Transverse colon (tissue), 4 donors: ENCODE results near the gene KDM6B. TPM values are rescaled to one million over a fixed set of nuclear protein-coding genes. Genes with fewer than 3 reads are reported as not detected.

ENCODE experiments used
- DNase-seq: peaks from one replicate; pipeline ENCODE4 v3.0.0-alpha.2; 2019
- H3K27ac ChIP-seq, 4 donors: fragments of 200-600 bp; sonication (generic); 2 replicates each; pipeline ENCODE4 v1.5.1; 2016 to 2018; ENCODE audit warnings: inconsistent platforms in 4 of 4
- H3K27me3 ChIP-seq: fragments of 200-600 bp; sonication (generic); 2 replicates; pipeline ENCODE4 v1.5.1; 2017; ENCODE audit warnings: inconsistent platforms
- H3K36me3 ChIP-seq, 4 donors: fragments of 200-600 bp; sonication (generic); 2 replicates each; pipeline ENCODE4 v1.5.1; 2017 to 2019; ENCODE audit warnings: inconsistent platforms in 4 of 4
- H3K4me1 ChIP-seq, 4 donors: fragments of 200-600 bp; sonication (generic); 2 replicates each; pipeline ENCODE4 v1.5.1; 2017 to 2020; ENCODE audit warnings: inconsistent platforms in 4 of 4
- H3K4me3 ChIP-seq, 4 donors: fragments of 200-600 bp; sonication (generic); 1 replicate in 1 of 4; 2 replicates in 3 of 4; pipeline versions ENCODE4 v1.5.1 to v1.6.1; 2017 to 2019; ENCODE audit warnings: inconsistent platforms in 4 of 4
- H3K9me3 ChIP-seq, 2 donors: fragments of 200-600 bp; sonication (generic); 2 replicates each; pipeline ENCODE4 v1.5.1; 2017 to 2019; ENCODE audit warnings: inconsistent platforms in 2 of 2
- CTCF ChIP-seq, 5 experiments: fragments of 200-600 bp in 3 of 5; fragments of 450-650 bp in 2 of 5; sonication (generic) in 3 of 5; IDR thresholded peaks; 1 replicate in 2 of 5; 2 replicates in 3 of 5; pipeline ENCODE4 v1.5.1; 2016 to 2017; ENCODE audit warnings: antibody characterized with exemption in 5 of 5, inconsistent platforms in 3 of 5, mild to moderate bottlenecking in 2 of 5, moderate library complexity in 1 of 5
- EP300 ChIP-seq: sonication (generic); formaldehyde crosslinking; IDR thresholded peaks from one replicate; pipeline ENCODE4 v1.6.1; 2017; ENCODE audit warnings: antibody characterized with exemption, low read depth
- POLR2A ChIP-seq: fragments of 450-650 bp; IDR thresholded peaks from one replicate; pipeline ENCODE4 v1.6.1; 2016; ENCODE audit warnings: antibody characterized with exemption, mild to moderate bottlenecking, moderate library complexity
- POLR2AphosphoS5 ChIP-seq, 3 donors: sonication (generic); formaldehyde crosslinking; IDR thresholded peaks; one replicate each; pipeline ENCODE4 v1.6.1; 2016; ENCODE audit warnings: antibody characterized with exemption in 3 of 3
- WGBS, 2 donors: methylation state at CpG; one replicate each; pipeline ENCODE4 v1.1.5; 2018; ENCODE audit warnings: low coverage in 1 of 2; 5-methylcytosine and 5-hydroxymethylcytosine counted together
- in situ Hi-C, 4 donors: fragments of 200-750 bp; cut with MboI; loops; one replicate each; pipeline versions ENCODE4 v1.15.0 to v1.15.1; 2017; ENCODE audit warnings: low sequenced_read_pairs in 3 of 4, low pct_ligation_motif_present in 1 of 4, low pct_unique_long_range_greater_than_20kb in 1 of 4
- intact Hi-C: fragments of 100-400 bp; cut with DNase I; formaldehyde crosslinking; loops from one replicate; pipeline ENCODE4 v1.15.1; 2023; ENCODE audit warnings: low total_unique reads
- total RNA-seq, 4 donors: library from RNA; depleted of rRNA; stranded (reverse); fragments of >200 nt; gene quantifications; one replicate each; pipeline ENCODE4 v1.1.0, GENCODE V29; 2016

The KDM6B gene
- total RNA-seq, 4 donors from 2014 or later = 18.3 to 33.7 (median 30.2) TPM

DNA sequence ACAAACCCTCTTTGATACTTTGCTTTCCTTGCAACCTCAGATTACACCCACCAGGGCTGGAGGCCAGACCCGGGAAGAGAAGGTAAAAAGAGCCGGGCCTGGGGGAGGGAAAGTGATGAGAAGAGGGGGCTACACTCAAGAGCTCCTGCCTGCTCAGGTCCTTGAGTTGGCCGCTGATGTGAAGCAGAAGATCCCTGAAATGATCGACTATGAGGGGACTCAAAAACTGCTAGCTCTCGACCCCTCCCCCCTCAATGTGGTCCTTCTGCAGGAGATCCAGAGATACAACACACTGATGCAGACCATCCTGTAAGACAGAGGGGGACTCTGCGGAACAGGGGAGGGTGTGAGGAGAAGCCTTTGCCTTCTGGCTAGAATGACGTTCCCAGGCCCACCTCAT, 2.8 kb upstream of the KDM6B start:
- H3K27ac ChIP-seq = no peak overlapping the region
- H3K9me3 ChIP-seq = no peaks in the 10 kb centered on the region
- WGBS, 2 donors = 71 to 100% methylated on average over 2 to 7 of the region's 7 CpGs
- H3K4me3 ChIP-seq = no peak overlapping the region
- no peak for TF ChIP-seq EP300
- H3K4me1 ChIP-seq = peaks cover 0 to 23% (median 7%) of the 10 kb centered on the region in 4 donors
- in situ Hi-C loops = no loop called here
- H3K36me3 ChIP-seq = no peaks in the 10 kb centered on the region
- intact Hi-C loops = no loop called here
- DNase-seq = no peak
- no peaks in the 10 kb centered on the region for H3K27me3 ChIP-seq

GRCh38 chr17:7832431-7832830, 1.6 kb upstream of the KDM6B start:
- in situ Hi-C loops = no loop called here
- no peak for DNase-seq
- no peaks in the 10 kb centered on the region for H3K27me3 ChIP-seq
- no peak overlapping the region for H3K4me3 ChIP-seq
- H3K4me1 ChIP-seq = peaks cover 7 to 35% (median 18%) of the 10 kb centered on the region in 4 donors
- TF ChIP-seq POLR2A = no peak
- TF ChIP-seq POLR2AphosphoS5 (IDR thresholded peaks at IDR 0.05) = no peak
- TF ChIP-seq EP300 = no peak
- TF ChIP-seq CTCF (IDR thresholded peaks at IDR 0.05) = no peak
- H3K27ac ChIP-seq = no peak overlapping the region
- intact Hi-C loops = no loop called here
- no peaks in the 10 kb centered on the region for H3K36me3 ChIP-seq
- H3K9me3 ChIP-seq = no peaks in the 10 kb centered on the region
- WGBS, 2 donors = 77 to 81% methylated on average over 10 of the region's 10 CpGs

DNA sequence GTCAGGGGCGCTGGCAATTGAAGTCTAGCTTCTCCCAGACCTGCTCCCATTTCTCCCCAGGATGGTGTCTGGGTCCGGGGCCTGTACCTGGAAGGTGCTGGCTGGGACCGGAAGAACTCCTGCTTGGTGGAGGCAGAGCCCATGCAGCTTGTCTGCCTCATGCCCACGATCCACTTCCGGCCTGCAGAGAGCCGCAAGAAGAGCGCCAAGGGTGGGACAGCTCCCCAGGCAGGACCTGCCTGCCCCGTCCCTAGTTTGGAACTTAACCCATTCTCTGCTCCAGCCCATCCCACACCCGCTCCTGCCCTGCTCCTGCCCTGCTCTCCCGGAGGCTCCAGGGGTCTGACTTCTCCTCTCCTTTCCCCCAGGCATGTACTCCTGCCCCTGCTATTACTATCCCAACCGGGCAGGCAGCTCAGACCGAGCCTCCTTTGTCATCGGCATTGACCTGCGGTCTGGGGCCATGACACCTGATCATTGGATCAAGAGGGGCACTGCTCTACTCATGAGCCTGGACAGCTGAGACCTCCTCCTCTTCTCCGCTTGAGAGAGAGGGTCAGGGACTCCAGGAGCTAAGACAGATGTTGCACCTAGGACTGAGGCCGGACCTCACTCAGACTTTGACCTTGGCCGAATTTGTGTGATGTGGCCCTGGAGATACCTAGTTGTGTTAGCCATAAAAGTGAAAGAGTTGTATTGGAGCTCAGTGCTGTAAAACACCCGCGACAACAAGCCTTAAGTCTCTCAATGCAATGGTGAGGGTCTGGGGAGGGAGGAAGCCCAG, 814 bp upstream of the KDM6B start:
- no peaks in the 10 kb centered on the region for H3K27me3 ChIP-seq
- in situ Hi-C loops (no loop called here), intact Hi-C loops (no loop called here)
- H3K36me3 ChIP-seq = no peaks in the 10 kb centered on the region
- H3K4me1 ChIP-seq = peaks cover 12 to 41% (median 24%) of the 10 kb centered on the region in 4 donors
- TF ChIP-seq POLR2A = no peak
- TF ChIP-seq EP300 = no peak
- TF ChIP-seq POLR2AphosphoS5 (IDR thresholded peaks at IDR 0.05) = no peak
- no peak for TF ChIP-seq CTCF (IDR thresholded peaks at IDR 0.05)
- no peaks in the 10 kb centered on the region for H3K9me3 ChIP-seq
- 48% methylated on average over 18 of the region's 19 CpGs; no CpG with 5 or more reads in 1 of the 2 donors for WGBS, 2 donors
- H3K27ac ChIP-seq = peak overlapping the region; percentile 97 to 99 (median 99)
- no peak for DNase-seq
- peak overlapping the region in 3 of 4 donors; percentile 54 to 79 (median 66) for H3K4me3 ChIP-seq

DNA sequence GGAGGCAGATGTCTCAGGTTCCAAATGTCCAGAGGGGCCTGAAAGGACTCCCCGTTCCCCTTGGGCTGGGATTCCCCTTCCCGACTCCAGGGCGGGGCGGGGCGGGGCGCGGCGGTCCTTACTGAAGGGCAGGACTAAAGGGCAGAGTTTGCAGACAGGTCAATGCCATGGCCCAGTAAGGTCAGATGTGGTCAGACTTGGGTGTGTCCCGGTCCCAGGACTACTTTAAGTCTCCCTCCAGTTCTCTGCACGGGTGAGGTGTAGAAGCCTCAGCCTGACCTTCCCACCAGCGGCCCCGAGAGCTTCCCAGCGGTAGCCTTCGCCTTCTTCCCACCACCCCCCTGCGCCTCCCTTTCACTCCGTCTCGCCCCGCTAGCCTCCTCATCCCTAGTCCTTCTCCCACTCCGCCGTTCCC, 532 bp downstream of the KDM6B start:
- no peaks in the 10 kb centered on the region for H3K36me3 ChIP-seq
- intact Hi-C loops = no loop called here
- peak overlapping the region; percentile 54 to 79 (median 70) for H3K4me3 ChIP-seq
- H3K27ac ChIP-seq = peak overlapping the region; percentile 97 to 99 (median 99)
- WGBS, 2 donors = 2% methylated on average over 18 of the region's 20 CpGs; no CpG with 5 or more reads in 1 of the 2 donors
- no peaks in the 10 kb centered on the region for H3K9me3 ChIP-seq
- TF ChIP-seq CTCF (IDR thresholded peaks at IDR 0.05) (no peak), POLR2A (no peak), POLR2AphosphoS5 (IDR thresholded peaks at IDR 0.05) (no peak), EP300 (no peak)
- no peaks in the 10 kb centered on the region for H3K27me3 ChIP-seq
- peak; percentile 84 for DNase-seq
- H3K4me1 ChIP-seq = peaks cover 23 to 53% (median 36%) of the 10 kb centered on the region in 4 donors
- in situ Hi-C loops = no loop called here
